HEK293 (cell line): ENCODE data around the gene FRMD4A.

Source experiments
- CTCF ChIA-PET: fragments of 350-600 bp; formaldehyde crosslinking; extraction: SDS; loops from one replicate; lab custom pipeline; 2021; ENCODE audit warnings: antibody characterized with exemption; lab: Yijun Ruan, JAX
- POLR2A ChIA-PET: fragments of 300-600 bp; formaldehyde crosslinking; extraction: SDS; loops from one replicate; lab custom pipeline; 2020; ENCODE audit warnings: antibody characterized with exemption, inconsistent platforms; lab: Yijun Ruan, JAX
- H3K27ac ChIP-seq: fragments of 200-500 bp; sonication (Bioruptor generic); 2 replicates; pipeline ENCODE4 v1.5.1; 2014; ENCODE audit warnings: low read depth, low read length, control low read depth, inconsistent platforms; ENCODE audit errors: extremely low read depth
- H3K36me3 ChIP-seq, 2 experiments: fragments of 200-500 bp in 1 of 2; sonication (Bioruptor generic) in 1 of 2; 1 replicate in 1 of 2; 2 replicates in 1 of 2; pipeline ENCODE4 v1.5.1; 2014 to 2017; ENCODE audit warnings: inconsistent platforms in 2 of 2, low read length in 2 of 2; ENCODE audit not compliant: control insufficient read depth in 2 of 2, insufficient read depth in 1 of 2
- H3K4me1 ChIP-seq: fragments of 200-500 bp; sonication (Bioruptor generic); 2 replicates; pipeline ENCODE4 v1.5.1; 2014; ENCODE audit warnings: mild to moderate bottlenecking, low read length, inconsistent platforms; ENCODE audit not compliant: control insufficient read depth, insufficient read depth
- H3K4me3 ChIP-seq: 2 replicates; pipeline ENCODE4 v1.5.1; 2011; ENCODE audit warnings: low read depth, mild to moderate bottlenecking, control low read depth, low read length, moderate library complexity
- H3K9me3 ChIP-seq: fragments of 200-500 bp; sonication (Bioruptor generic); 2 replicates; pipeline ENCODE4 v1.5.1; 2014; ENCODE audit warnings: low read depth, low read length, inconsistent platforms; ENCODE audit not compliant: control insufficient read depth, insufficient read depth
- BCL11A ChIP-seq: fragments of 450-650 bp; formaldehyde crosslinking; IDR thresholded peaks from 2 replicates; pipeline ENCODE4 v1.5.1; 2016; ENCODE audit warnings: low read depth, missing biosample characterization, missing genetic modification characterization
- GLI2 ChIP-seq: fragments of 450-650 bp; formaldehyde crosslinking; IDR thresholded peaks from 2 replicates; pipeline ENCODE4; 2017; ENCODE audit warnings: missing biosample characterization, missing genetic modification characterization, low read depth, borderline replicate concordance
- GLI4 ChIP-seq: fragments of 450-650 bp; formaldehyde crosslinking; IDR thresholded peaks from 2 replicates; pipeline ENCODE4 v1.5.1; 2016; ENCODE audit warnings: missing biosample characterization, missing genetic modification characterization
- GLIS1 ChIP-seq: fragments of 450-650 bp; formaldehyde crosslinking; IDR thresholded peaks from 2 replicates; pipeline ENCODE4 v1.5.1; 2016; ENCODE audit warnings: missing biosample characterization, missing genetic modification characterization
- GLIS2 ChIP-seq: fragments of 450-650 bp; formaldehyde crosslinking; IDR thresholded peaks from 2 replicates; pipeline ENCODE4 v1.5.1; 2016; ENCODE audit warnings: missing biosample characterization, missing genetic modification characterization
- HOXC10 ChIP-seq: sonication (generic); formaldehyde crosslinking; IDR thresholded peaks from 2 replicates; pipeline ENCODE4 v1.8.1; 2023; ENCODE audit warnings: mild to moderate bottlenecking, missing genetic modification reagents
- OSR2 ChIP-seq: fragments of 450-650 bp; formaldehyde crosslinking; IDR thresholded peaks from 2 replicates; pipeline ENCODE4 v1.5.1; 2016; ENCODE audit warnings: missing biosample characterization, missing genetic modification characterization
- SCRT1 ChIP-seq: fragments of 450-650 bp; formaldehyde crosslinking; IDR thresholded peaks from 2 replicates; pipeline ENCODE4 v1.5.1; 2016; ENCODE audit warnings: missing biosample characterization, missing genetic modification characterization, borderline replicate concordance
- YY1 ChIP-seq: fragments of 450-650 bp; formaldehyde crosslinking; IDR thresholded peaks from 2 replicates; pipeline ENCODE4 v1.5.1; 2018; ENCODE audit warnings: missing biosample characterization, missing genetic modification characterization
- ZFP69B ChIP-seq: fragments of 450-650 bp; formaldehyde crosslinking; IDR thresholded peaks from 2 replicates; pipeline ENCODE4 v1.5.1; 2016; ENCODE audit warnings: missing biosample characterization, missing genetic modification characterization
- ZIC2 ChIP-seq: fragments of 450-650 bp; formaldehyde crosslinking; IDR thresholded peaks from 2 replicates; pipeline ENCODE4 v1.5.1; 2016; ENCODE audit warnings: missing biosample characterization, missing genetic modification characterization
- ZNF140 ChIP-seq: fragments of 450-650 bp; formaldehyde crosslinking; IDR thresholded peaks from 2 replicates; pipeline ENCODE4 v1.5.1; 2016; ENCODE audit warnings: missing biosample characterization, missing genetic modification characterization
- ZNF184 ChIP-seq: fragments of 450-650 bp; IDR thresholded peaks from 2 replicates; pipeline ENCODE4 v1.5.1; 2018; ENCODE audit warnings: missing biosample characterization, mild to moderate bottlenecking, missing genetic modification characterization
- ZNF221 ChIP-seq: fragments of 450-650 bp; formaldehyde crosslinking; IDR thresholded peaks from 2 replicates; pipeline ENCODE4 v1.5.1; 2017; ENCODE audit warnings: missing biosample characterization, missing genetic modification characterization, borderline replicate concordance
- ZNF398 ChIP-seq: fragments of 450-650 bp; formaldehyde crosslinking; IDR thresholded peaks from 2 replicates; pipeline ENCODE4 v1.5.1; 2017; ENCODE audit warnings: missing biosample characterization, missing genetic modification characterization
- ZNF514 ChIP-seq: fragments of 450-650 bp; formaldehyde crosslinking; IDR thresholded peaks from 2 replicates; pipeline ENCODE4 v1.5.1; 2016; ENCODE audit warnings: missing biosample characterization, missing genetic modification characterization
- ZNF670 ChIP-seq: fragments of 450-650 bp; formaldehyde crosslinking; IDR thresholded peaks from 2 replicates; pipeline ENCODE4 v1.5.1; 2016; ENCODE audit warnings: missing biosample characterization, missing genetic modification characterization, low read depth
- ZNF692 ChIP-seq: fragments of 450-650 bp; formaldehyde crosslinking; IDR thresholded peaks from 2 replicates; pipeline ENCODE4 v1.5.1; 2016; ENCODE audit warnings: missing biosample characterization, missing genetic modification characterization
- ZNF704 ChIP-seq: fragments of 450-650 bp; formaldehyde crosslinking; IDR thresholded peaks from 2 replicates; pipeline ENCODE4 v1.5.1; 2016; ENCODE audit warnings: missing biosample characterization, missing genetic modification characterization
- ZSCAN16 ChIP-seq: fragments of 450-650 bp; formaldehyde crosslinking; IDR thresholded peaks from 2 replicates; pipeline ENCODE4 v1.5.1; 2016; ENCODE audit warnings: missing biosample characterization, missing genetic modification characterization
- TF ChIP-seq, protein P1 (sequence below): fragments of 450-650 bp; formaldehyde crosslinking; IDR thresholded peaks from 2 replicates; pipeline ENCODE4 v1.5.1; 2016; ENCODE audit warnings: missing biosample characterization, missing genetic modification characterization, borderline replicate concordance
- TF ChIP-seq, protein P2 (sequence below): IDR thresholded peaks from 2 replicates; pipeline ENCODE4 v1.6.1; 2011; ENCODE audit warnings: mild to moderate bottlenecking, low read depth, low read length, borderline replicate concordance

FRMD4A gene

GRCh38 chr10:13644866-13645265 lies 685.9 kb downstream of the FRMD4A start:
- Histone ChIP-seq H3K9me3 (no peaks in the 10 kb centered on the region), H3K4me1 (no peaks in the 10 kb centered on the region), H3K4me3 (no peak overlapping the region), H3K27ac (no peak overlapping the region), H3K36me3 (peaks cover 0 to 78% of the 10 kb centered on the region in 2 experiments; a peak in 1 of 3 replicates)
- TF ChIP-seq YY1 (tag by site-specific recombination) (no peak), ZNF140 (tag by site-specific recombination) (no peak), GLI2 (tag by site-specific recombination) (no peak), ZSCAN16 (no peak), OSR2 (no peak), SCRT1 (no peak)
- TF ChIP-seq, protein P1, sequence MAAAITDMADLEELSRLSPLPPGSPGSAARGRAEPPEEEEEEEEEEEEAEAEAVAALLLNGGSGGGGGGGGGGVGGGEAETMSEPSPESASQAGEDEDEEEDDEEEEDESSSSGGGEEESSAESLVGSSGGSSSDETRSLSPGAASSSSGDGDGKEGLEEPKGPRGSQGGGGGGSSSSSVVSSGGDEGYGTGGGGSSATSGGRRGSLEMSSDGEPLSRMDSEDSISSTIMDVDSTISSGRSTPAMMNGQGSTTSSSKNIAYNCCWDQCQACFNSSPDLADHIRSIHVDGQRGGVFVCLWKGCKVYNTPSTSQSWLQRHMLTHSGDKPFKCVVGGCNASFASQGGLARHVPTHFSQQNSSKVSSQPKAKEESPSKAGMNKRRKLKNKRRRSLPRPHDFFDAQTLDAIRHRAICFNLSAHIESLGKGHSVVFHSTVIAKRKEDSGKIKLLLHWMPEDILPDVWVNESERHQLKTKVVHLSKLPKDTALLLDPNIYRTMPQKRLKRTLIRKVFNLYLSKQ (tag by site-specific recombination) = no peak
- ChIA-PET POLR2A (no interaction called here), CTCF (interaction anchor here (0.8 to 1.2 kb wide), 2 partner anchors 135 to 464 kb away, joined by 3 to 5 read pairs; no protein-coding TSS in a partner anchor)

- Histone ChIP-seq H3K4me3 (no peak overlapping the region), H3K27ac (no peak overlapping the region), H3K9me3 (no peaks in the 10 kb centered on the region), H3K36me3 (peaks cover 0 to 78% of the 10 kb centered on the region in 2 experiments; a peak in 2 of 3 replicates), H3K4me1 (no peaks in the 10 kb centered on the region)
- ChIA-PET CTCF (interaction anchor here (1.6 kb wide), 1 partner anchor 28 kb away, joined by 5 read pairs; no protein-coding TSS in a partner anchor), POLR2A (no interaction called here)
- no peak for TF ChIP-seq ZNF221 (tag by site-specific recombination)
- no peak for TF ChIP-seq ZFP69B (tag by site-specific recombination)
- no peak for TF ChIP-seq ZNF514 (tag by site-specific recombination)
- no peak for TF ChIP-seq BCL11A (tag by site-specific recombination)
- no peak for TF ChIP-seq ZNF398 (tag by site-specific recombination)
- TF ChIP-seq ZIC2 (tag by site-specific recombination) = no peak
- TF ChIP-seq ZNF184 (tag by site-specific recombination) = no peak
- TF ChIP-seq ZNF670 = no peak
- TF ChIP-seq HOXC10 = no peak
- TF ChIP-seq, protein P2, sequence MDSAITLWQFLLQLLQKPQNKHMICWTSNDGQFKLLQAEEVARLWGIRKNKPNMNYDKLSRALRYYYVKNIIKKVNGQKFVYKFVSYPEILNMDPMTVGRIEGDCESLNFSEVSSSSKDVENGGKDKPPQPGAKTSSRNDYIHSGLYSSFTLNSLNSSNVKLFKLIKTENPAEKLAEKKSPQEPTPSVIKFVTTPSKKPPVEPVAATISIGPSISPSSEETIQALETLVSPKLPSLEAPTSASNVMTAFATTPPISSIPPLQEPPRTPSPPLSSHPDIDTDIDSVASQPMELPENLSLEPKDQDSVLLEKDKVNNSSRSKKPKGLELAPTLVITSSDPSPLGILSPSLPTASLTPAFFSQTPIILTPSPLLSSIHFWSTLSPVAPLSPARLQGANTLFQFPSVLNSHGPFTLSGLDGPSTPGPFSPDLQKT = no peak
- TF ChIP-seq GLIS2 = no peak
- no peak for TF ChIP-seq GLIS1 (tag by site-specific recombination)
- no peak for TF ChIP-seq ZNF704 (tag by site-specific recombination)
- TF ChIP-seq GLI4 (tag by site-specific recombination) = no peak
- TF ChIP-seq ZNF692 = no peak
These were observed 687.7 kb downstream of the FRMD4A start for GRCh38 chr10:13643016-13643415.
